ENCODE measurements around the gene HOXA9. TPM values are rescaled to one million over a fixed set of nuclear protein-coding genes. Genes with fewer than 3 reads are reported as not detected.

HOXA9 gene
- total RNA-seq, 1 experiment from 2014 or later, result 16.7 TPM

- H3K4me1 ChIP-seq, result peaks cover 12% of the 10 kb centered on the region
- no TSS peak for BruUV-seq (replicated peaks)
- peaks cover 11% of the 10 kb centered on the region for H3K4me1 Mint-ChIP-seq (ENCODE audit: low read depth, unreplicated experiment)
- H3K27me3 ChIP-seq (replicated peaks; ENCODE audit: control insufficient read depth, insufficient read depth, low read length), result peaks cover 2% of the 10 kb centered on the region
- ChIA-PET CTCF (interaction anchor here (1.1 to 1.6 kb wide), 2 partner anchors 17 to 889 kb away, joined by 4 read pairs; partner anchors contain the start of gene HOXA7), POLR2A (no interaction called here)
- H3K4me3 Mint-ChIP-seq (ENCODE audit: unreplicated experiment), result peak within 1 kb of the TSS; percentile 74
- no peaks in the 10 kb centered on the region for H3K9me3 ChIP-seq
- H3K36me3 Mint-ChIP-seq (ENCODE audit: insufficient read depth, unreplicated experiment), result peaks cover 10% of the 10 kb centered on the region
- DNase-seq, result peak in 1 of 2 experiments; percentile 33
- no peaks in the 10 kb centered on the region for H3K36me3 ChIP-seq (ENCODE audit: control insufficient read depth, insufficient read depth, low read length)
- no peak for TF ChIP-seq CTCF (IDR thresholded peaks at IDR 0.05; ENCODE audit: insufficient read depth in 1 of 2, low read depth in 1 of 2, low read length in 1 of 2, severe bottlenecking in 1 of 2, unreplicated experiment in 1 of 2)
- H3K4me3 ChIP-seq (ENCODE audit: low read depth, low read length), result peak within 1 kb of the TSS; percentile 64
- H3K27ac Mint-ChIP-seq (ENCODE audit: unreplicated experiment), result no peak within 1 kb of the TSS
- no peaks in the 10 kb centered on the region for H3K27me3 Mint-ChIP-seq (ENCODE audit: insufficient read depth, unreplicated experiment)
- intact Hi-C loops (cut with micrococcal nuclease; ENCODE audit: unreplicated experiment), result no loop called here
- no peaks in the 10 kb centered on the region for H3K9me3 Mint-ChIP-seq (ENCODE audit: unreplicated experiment)
Measured at GRCh38 chr7:27173956-27174873, 8.9 kb upstream of the HOXA9 start, which contains the start of gene HOXA10. Gene HOXA10 (minus strand): TSS chr7:27174320. CDS start chr7:27174306, 14 bp downstream.

- no peak overlapping the region for H3K27ac Mint-ChIP-seq (ENCODE audit: unreplicated experiment)
- Histone ChIP-seq H3K4me3 (ENCODE audit: low read depth, low read length) (peak overlapping the region; percentile 64), H3K27me3 (replicated peaks; ENCODE audit: control insufficient read depth, insufficient read depth, low read length) (peaks cover 2% of the 10 kb centered on the region), H3K9me3 (no peaks in the 10 kb centered on the region), H3K4me1 (peaks cover 12% of the 10 kb centered on the region), H3K36me3 (ENCODE audit: control insufficient read depth, insufficient read depth, low read length) (no peaks in the 10 kb centered on the region)
- CTCF ChIA-PET, result interaction anchor here (1.1 to 1.6 kb wide), 2 partner anchors 17 to 889 kb away, joined by 4 read pairs; partner anchors contain the start of gene HOXA7
- no peak for TF ChIP-seq CTCF (IDR thresholded peaks at IDR 0.05; ENCODE audit: insufficient read depth in 1 of 2, low read depth in 1 of 2, low read length in 1 of 2, severe bottlenecking in 1 of 2, unreplicated experiment in 1 of 2)
- no peaks in the 10 kb centered on the region for H3K9me3 Mint-ChIP-seq (ENCODE audit: unreplicated experiment)
- H3K4me1 Mint-ChIP-seq (ENCODE audit: low read depth, unreplicated experiment), result peaks cover 11% of the 10 kb centered on the region
- intact Hi-C loops (cut with micrococcal nuclease; ENCODE audit: unreplicated experiment), result no loop called here
- POLR2A ChIA-PET, result no interaction called here
- no peaks in the 10 kb centered on the region for H3K27me3 Mint-ChIP-seq (ENCODE audit: insufficient read depth, unreplicated experiment)
- peaks cover 14% of the 10 kb centered on the region for H3K36me3 Mint-ChIP-seq (ENCODE audit: insufficient read depth, unreplicated experiment)
- peak overlapping the region; percentile 74 for H3K4me3 Mint-ChIP-seq (ENCODE audit: unreplicated experiment)
- peak; percentile 34 to 62 for DNase-seq
- no TSS peak for BruUV-seq (replicated peaks)
Measured at GRCh38 chr7:27173511-27173955, 8.2 kb upstream of the HOXA9 start.

- H3K36me3 Mint-ChIP-seq (ENCODE audit: insufficient read depth, unreplicated experiment), result peaks cover 16% of the 10 kb centered on the region
- no peak for TF ChIP-seq CTCF (IDR thresholded peaks at IDR 0.05; ENCODE audit: insufficient read depth in 1 of 2, low read depth in 1 of 2, low read length in 1 of 2, severe bottlenecking in 1 of 2, unreplicated experiment in 1 of 2)
- Histone ChIP-seq H3K27me3 (replicated peaks; ENCODE audit: control insufficient read depth, insufficient read depth, low read length) (peaks cover 2% of the 10 kb centered on the region), H3K4me3 (ENCODE audit: low read depth, low read length) (peak overlapping the region; percentile 64), H3K36me3 (ENCODE audit: control insufficient read depth, insufficient read depth, low read length) (no peaks in the 10 kb centered on the region), H3K4me1 (peaks cover 12% of the 10 kb centered on the region), H3K9me3 (no peaks in the 10 kb centered on the region)
- peaks cover 11% of the 10 kb centered on the region for H3K4me1 Mint-ChIP-seq (ENCODE audit: low read depth, unreplicated experiment)
- H3K27me3 Mint-ChIP-seq (ENCODE audit: insufficient read depth, unreplicated experiment), result no peaks in the 10 kb centered on the region
- CTCF ChIA-PET, result interaction anchor here (1.1 to 1.6 kb wide), 2 partner anchors 16 to 888 kb away, joined by 4 read pairs; partner anchors contain the start of gene HOXA7
- peak; percentile 48 to 54 for DNase-seq
- H3K9me3 Mint-ChIP-seq (ENCODE audit: unreplicated experiment), result no peaks in the 10 kb centered on the region
- POLR2A ChIA-PET, result interaction anchor here (0.5 kb wide), 1 partner anchor 396 kb away, joined by 3 read pairs; no protein-coding TSS in a partner anchor
- BruUV-seq (replicated peaks), result no TSS peak
- H3K4me3 Mint-ChIP-seq (ENCODE audit: unreplicated experiment), result peak overlapping the region; percentile 74
- intact Hi-C loops (cut with micrococcal nuclease; ENCODE audit: unreplicated experiment), result no loop called here
- no peak overlapping the region for H3K27ac Mint-ChIP-seq (ENCODE audit: unreplicated experiment)
Measured at GRCh38 chr7:27172823-27173510, 7.6 kb upstream of the HOXA9 start.

Measured in Caco-2 (cell line).